Fibroblast of the conjunctiva (primary cell): Measurements from ENCODE around the gene ATG4B.
A peak's percentile ranks its signal among the peaks of the same experiment; 100 is the strongest.
"Not testable (repeated sequence)": the region's sequence is repeated elsewhere in the genome, so short reads cannot be mapped to it uniquely, and the experiment has no call there.

ENCODE experiments used
- DNase-seq: peaks from one replicate; pipeline ENCODE4 v3.0.0-alpha.2; 2010; ENCODE audit warnings: low read depth

The ATG4B gene

DNA sequence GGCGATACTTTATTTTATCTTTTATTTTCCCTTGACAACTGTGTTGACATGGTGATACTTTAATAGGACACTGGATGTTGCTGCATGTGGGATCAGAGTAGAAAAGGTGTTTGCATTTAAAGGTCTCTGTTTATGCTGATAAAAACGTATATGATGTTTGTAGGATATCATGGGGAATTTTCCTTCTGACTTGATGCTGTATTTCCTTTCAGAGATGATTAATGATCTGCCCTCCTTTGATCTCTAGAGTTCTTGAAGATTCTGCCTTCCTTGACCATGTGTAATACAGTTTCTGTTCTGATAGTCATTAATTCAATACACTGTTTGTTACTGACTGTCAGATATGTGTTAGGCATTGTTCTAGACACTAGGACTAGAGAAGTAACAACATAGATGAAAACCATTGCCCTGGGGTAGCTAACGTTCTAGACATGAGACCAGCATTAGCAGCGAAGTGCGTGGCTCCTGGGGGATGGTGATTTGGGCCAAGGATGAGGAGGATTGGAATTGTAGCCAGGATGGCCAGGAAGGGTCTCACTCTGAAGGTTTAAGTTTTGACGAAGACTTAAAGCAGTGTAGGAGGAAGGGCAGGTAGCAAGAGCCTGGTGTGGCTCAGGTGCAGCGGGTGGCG, 2.8 kb downstream of the ATG4B start:
- no peak for DNase-seq

DNA sequence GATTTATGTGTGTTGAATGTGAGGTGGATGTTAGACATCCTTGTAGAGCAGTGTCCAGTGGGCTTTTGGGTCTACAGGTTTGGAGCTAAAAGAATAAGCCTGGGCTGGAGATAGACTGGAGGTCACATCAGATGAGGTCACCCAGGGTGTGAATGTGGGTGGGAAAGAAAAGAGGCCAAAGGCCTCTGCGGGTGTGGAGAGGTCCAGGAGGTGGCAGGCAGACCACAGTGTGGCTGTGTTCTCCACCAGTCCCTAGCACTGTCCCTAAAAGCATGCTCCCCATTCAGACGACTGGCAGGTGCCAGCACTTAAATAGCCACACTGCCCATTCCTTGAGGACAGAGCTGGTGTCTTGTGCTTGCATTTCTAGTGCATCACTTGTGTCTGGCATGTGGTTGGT, 4.1 kb downstream of the ATG4B start:
- no peak for DNase-seq

DNA sequence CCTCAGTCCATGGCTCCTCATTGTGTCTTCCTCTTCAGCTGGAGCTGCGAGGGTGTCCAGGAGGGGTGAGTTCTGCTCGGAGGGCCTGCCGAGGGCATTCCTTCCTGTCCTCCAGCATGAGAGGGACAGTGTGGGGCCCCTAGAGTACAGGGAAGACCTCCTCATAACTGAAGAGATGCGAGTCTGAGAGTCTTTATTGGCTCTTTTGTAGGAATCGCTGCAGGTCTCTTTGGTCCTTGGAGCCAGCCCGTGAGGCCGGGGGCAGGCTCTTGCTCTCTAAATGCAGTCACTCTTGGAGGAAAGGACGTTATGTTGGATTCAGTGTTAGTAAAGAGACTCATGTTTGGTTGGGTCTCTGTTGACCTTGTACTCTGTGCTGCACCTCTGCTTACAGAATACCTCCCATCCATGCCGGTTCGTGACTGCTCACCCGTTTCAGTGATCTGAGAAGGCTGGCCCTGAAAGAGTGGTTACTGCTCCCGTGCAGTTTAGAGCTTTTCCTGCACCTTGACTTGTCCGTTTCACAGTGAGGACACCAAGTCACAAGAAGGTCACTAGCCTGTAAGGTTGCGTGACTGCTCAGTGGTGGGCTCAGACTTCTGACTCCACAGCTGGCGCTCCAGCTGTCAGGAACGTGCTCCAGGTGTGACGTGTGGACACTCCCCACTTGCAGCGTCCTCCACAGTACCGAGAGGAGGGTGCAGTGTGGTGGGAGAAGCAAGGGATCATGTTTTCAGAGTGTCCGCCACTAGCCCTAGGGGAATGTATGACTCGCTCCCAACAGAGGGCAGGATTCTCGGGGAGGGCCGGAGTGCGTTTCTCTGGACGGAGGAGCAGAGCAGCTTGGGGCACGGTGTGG, 7.8 kb downstream of the ATG4B start:
- DNase-seq, result no peak

DNA sequence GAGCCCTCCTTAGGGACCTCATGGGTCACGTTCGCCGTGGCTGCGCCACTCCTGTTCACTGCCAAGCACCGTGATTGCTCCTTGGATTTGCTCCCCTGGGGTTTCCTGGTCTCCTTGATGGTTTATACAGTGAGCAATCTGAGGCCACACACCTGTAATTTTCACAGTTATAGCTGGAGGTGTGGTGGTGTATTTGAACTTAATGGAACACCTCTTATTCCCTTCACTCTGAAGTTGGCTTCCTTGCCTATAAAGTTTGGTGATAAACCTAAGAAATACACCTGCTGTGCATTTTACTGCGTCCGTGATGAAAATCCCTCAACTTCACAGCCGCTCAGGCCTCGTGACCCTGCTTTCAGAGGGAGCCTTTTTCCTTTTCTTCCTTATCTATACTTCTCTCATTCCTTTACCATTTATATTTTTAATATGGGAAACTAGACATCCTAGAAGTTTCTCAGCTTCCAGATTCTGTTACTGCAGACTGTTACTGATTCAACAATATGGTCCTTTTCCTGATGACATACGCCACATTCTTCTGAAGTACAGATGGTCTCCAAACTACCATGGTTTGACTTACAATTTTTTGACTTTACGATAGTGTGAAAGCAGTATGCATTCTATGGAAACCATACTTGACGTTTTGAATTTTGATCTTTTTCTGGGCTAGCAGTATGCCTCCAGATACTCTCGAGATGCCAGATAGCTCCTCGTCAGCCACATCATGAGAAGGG, 8.6 kb downstream of the ATG4B start:
- no peak for DNase-seq

DNA sequence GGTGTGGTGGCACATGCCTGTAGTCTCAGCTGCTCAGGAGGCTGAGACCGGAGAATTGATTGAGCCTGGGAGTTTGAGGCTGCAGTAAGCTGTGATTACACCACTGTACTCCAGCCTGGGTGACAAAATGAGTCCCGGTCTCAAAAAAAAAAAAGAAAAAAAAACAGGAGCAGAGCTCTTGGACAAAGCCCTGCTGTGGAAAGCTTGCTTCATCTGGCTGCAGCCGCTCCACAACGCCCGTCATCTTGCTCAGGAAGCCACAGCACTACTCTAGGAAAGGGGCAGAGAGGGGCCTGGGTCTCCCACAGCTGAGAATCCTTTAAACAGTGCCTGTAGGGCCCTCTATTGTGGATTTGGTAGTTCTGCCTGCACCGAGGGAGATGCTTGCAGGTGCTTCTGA, 11.0 kb downstream of the ATG4B start:
- DNase-seq, result no peak

DNA sequence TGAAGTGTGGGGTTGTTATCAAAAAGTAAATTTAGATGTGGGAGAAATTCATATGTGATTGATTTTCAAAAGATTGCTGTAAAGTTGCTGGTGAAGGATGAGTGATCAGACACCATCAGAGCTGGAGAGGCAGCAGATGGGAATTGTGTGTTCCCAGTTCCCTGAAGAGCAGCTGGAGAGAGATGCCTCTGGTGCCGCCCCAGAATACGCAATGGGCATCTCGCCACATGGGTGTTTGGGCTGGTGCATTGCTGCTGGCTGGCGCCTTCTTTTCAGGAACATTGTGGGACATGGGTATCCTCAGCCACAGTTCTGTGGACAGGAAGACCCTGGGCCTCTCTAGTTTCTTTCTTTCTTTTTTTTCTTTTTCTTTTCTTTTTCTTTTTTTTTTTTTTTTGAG, 11.9 kb downstream of the ATG4B start:
- DNase-seq, result no peak

DNA sequence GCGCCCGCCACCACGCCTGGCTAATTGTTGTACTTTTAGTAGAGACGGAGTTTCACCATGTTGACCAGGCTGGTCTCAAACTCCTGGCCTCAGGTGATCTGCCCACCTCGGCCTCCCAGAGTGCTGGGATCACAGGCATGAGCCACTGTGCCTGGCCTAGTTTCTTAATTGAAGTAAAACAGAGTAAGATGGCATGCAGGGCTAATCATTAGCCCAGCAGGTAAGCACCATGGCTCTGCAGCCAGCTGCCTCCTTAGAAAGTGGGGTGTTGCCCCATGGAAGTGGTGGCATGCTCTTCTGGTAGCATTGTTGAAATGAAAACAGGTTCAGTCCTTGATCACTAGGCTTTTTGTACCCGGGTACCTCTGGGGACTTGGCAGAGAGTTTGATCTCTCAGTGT, 12.4 kb downstream of the ATG4B start:
- no peak for DNase-seq

DNA sequence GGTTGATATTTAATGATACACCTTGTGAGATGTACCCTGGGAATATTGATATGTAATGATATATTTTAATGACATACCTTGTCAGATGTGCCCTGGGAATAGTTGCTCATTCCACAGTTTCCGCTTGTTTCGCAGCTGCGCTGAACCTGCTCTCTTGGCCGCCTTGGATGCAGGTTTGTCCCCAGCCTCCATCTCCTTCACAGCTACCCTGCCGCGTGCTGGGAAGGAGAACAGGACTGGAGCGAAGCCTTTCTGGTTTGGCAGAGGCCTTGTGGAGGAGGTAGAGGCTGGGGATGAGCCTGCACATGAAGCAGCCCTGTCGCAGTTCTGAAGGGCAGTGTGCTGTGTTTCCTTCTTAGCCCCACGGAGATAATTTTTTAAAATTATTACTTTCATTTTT, 14.6 kb downstream of the ATG4B start:
- no peak for DNase-seq

DNA sequence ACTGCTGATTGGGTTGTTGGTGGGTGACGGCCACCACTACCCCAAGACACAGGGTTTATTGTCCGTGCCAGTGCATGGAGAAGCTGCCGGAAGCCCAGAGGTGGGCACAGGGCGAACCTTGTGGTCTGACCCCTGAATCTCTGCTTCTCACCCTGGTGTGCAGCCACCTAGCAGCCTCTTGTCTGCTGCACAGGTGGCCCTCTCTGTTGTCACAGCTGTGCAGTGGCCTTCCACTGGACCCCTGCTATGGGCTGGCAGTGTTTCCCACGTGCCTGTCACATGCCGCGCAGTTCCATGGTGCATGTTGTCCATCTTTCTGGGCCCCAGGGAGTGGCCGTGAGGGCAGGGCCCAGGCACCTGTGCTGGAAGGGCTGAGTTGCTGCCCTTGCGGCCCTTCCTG, 15.2 kb downstream of the ATG4B start:
- DNase-seq, result no peak

DNA sequence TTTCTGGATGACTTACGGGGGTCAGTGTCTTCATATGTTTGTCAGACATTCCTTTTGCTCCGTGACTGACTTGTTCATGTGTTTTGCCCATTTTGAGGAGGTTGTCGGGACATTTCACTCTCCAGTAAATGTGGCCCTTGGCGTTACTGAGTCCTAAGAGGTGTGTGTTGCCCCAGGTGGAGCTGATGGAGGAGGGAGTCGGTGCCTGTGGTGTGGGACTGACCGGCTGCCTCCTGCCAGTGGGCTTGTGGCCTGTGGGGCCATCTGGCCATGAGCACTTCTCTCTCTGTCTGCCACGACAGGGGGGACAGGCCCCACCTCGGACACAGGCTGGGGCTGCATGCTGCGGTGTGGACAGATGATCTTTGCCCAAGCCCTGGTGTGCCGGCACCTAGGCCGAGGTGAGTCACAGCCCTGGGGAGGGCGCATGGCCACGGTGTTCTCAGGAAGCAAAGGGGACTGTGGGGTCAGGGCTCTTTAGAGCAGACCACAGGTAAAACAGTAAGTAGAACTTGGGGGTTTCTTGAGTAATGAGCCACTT, 15.8 kb downstream of the ATG4B start:
- DNase-seq, result no peak

DNA sequence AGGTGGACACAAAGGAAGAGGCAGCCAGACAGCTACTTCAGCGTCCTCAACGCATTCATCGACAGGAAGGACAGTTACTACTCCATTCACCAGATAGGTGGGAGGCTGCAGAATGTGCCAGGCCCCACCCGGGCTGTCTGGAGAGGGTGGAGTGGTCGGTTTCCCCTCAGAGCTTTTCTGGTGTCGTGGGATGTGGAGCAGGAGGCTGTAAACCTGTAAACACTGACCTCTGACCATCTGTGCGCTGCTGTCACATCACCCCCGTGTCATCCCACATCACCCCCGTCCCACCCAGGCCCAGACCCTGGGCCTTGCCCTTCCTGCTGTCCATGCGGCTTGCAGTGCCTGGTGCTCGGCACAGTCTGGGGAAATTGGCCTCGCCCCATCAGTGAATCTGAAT, 17.1 kb downstream of the ATG4B start:
- no peak for DNase-seq

DNA sequence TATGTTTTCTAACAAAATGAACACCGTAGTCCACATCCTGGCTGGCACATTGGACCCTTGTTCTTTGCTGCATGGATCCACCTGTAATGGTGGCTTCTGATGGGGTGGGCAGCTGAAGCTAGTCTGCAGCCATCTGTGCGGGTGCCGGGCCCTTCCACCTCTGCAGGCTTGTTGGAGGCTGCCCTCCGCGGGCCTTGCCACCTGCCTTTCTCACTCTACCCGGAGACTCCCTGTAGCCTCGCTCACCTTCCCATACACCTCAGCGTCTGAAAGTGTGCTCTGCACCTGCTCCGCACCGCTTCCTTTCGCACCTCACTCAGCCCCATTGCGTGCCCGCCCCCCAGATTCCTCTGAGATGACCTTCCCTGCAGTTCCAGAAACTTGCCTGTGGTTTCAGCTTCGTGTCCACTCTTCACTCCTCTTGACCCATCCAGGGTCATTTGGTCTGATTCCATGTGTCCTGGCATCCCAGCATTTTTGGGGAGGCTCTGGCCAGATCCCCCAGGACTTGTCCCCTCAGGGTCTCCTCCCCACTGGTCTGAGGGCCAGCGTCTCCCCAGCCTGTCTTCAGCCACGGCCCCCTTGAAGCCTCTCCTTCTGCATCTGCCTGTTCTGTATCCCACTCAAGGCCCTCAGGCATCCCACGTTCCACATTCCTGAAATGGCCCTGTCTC, 18.2 kb downstream of the ATG4B start:
- DNase-seq, result no peak

DNA sequence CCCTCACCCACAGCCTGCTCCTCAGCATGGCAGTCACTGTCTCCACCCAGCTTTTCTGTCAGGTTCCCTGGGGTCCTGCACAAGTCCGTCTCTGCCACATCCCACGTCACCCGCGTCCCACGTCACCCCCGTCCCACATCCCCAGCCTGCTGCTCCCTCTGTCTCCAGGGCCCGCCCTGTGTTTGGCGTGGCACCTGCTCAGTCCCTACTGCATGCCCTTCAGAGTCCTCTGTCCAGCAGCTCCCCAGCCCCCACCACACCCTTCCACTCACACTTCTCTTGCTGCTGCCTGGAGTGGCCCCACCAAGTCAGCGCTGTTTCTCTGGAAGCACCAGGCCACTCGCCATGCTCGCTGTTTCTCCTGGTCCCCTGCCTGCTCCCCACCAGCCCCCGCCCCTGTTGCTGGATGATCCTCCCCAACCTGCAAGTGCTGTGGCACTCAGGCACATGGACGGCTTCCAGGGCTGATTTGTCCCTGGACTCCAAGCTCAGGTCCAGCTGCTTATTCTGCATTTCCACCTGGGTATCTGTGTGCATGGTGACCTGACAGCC, 18.8 kb downstream of the ATG4B start:
- DNase-seq, result no peak

DNA sequence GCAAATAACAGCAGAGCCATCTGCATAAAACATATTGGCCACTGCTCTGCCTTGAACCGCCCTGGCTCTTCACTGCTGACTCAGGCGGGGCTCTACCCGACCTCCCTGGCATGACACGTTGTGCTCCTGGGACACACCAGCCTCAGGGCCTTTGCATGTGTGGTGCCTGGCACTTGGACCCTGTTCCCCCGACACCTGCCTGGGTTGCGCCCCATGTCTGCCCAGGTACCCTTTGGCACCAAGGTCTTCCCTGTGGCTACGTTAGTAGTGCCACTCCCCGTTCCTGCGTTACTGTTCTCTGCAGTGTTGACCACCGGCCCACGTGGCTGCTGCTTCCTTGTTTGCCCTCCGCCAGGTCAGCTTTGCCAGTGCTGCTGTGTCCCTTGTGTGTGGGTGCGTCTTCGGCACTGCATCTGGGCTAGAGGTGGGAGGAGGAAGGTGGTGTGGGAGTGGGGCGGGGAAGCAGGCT, 20.3 kb downstream of the ATG4B start:
- DNase-seq, result no peak

DNA sequence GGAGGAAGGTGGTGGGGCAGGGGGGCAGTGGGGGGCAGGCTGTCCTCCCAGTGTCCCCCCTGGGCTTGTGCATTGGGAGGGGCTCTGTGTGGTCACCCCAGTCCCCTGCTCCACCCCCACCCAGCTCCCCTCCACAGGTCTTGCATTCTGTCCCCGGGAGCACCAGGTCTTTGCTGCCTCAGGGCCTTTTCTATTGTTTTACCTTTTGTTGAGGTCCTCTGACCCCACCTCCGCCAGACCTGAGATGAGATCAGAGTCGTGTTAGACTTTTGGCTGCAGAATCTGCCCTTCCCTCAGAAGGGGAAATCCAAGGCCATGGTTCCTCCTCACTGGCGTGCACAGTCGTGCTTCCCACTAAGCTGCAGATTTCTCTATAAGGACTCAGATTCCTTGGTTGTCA, 20.8 kb downstream of the ATG4B start:
- DNase-seq, result no peak

DNA sequence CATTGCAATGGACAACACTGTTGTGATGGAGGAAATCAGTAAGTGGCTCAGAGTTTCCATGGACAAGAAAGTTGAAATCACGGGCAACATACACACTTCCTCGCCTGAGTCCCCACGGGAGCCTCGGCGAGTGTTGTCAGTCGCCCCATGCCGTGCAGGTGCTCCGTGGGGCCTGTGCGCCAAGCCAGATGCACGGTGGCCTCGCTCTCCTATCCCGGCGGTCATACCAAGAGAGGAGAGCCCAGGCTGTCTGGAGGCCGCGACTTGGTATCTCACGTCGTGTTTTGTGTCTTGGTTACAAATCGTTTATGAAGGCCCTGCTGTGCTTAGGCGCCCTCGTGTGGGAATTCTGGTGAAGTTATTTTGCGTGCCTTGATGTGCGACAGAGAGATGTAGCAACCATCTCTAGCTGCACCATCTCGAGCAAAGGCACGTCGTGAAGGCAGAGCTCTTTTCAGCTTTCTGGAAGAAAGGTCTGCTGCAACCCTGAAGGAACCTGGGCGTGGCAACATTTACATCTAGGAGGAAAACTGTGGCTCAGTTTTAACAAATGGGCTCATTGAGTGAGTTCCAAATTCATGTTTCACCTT, 21.8 kb downstream of the ATG4B start:
- DNase-seq, result peak; percentile 68

DNA sequence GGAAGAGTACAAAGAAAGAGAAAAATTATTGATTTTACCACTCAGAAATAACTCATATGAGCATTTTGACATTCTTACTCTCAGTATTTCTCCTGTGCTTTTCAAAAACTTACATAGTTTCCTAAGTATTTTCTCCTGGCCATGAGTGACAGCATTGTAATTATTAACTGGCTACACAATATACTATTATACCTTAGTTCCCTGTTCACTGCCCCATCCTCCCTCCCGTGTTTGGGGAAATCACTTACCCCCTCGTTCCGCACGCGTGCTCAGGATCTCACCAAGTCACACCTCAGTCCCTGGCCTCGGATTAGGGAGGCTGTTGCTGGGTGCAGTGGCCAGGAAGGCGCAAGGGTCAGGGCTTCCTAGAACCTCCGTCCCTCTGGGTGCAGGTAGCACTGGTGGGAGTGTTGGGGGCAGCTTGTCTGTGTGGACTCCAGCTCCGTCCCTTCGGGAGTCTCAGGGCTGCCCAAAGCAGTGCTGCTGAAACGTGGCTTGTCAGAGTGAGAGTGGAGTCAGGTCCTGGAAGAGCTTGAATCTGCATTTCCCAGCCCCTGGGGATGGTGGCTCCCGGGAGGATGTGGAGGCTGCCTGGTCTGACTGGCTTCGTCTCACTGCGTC, 23.2 kb downstream of the ATG4B start:
- DNase-seq, result no peak

DNA sequence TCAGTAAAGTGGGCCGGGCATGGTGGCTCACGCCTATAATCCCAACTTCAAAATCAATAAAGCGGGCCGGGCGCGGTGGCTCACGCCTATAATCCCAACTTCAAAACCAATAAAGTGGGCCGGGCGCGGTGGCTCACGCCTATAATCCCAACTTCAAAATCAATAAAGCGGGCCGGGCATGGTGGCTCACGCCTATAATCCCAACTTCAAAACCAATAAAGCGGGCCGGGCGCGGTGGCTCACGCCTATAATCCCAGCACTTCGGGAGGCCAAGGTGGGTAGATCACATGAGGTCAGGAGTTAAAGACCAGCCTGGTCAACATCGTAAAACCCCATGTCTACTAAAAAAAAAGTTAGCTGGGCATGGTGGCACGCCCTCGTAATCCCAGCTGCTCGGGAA, 25.2 kb downstream of the ATG4B start:
- DNase-seq, result not testable (repeated sequence)

DNA sequence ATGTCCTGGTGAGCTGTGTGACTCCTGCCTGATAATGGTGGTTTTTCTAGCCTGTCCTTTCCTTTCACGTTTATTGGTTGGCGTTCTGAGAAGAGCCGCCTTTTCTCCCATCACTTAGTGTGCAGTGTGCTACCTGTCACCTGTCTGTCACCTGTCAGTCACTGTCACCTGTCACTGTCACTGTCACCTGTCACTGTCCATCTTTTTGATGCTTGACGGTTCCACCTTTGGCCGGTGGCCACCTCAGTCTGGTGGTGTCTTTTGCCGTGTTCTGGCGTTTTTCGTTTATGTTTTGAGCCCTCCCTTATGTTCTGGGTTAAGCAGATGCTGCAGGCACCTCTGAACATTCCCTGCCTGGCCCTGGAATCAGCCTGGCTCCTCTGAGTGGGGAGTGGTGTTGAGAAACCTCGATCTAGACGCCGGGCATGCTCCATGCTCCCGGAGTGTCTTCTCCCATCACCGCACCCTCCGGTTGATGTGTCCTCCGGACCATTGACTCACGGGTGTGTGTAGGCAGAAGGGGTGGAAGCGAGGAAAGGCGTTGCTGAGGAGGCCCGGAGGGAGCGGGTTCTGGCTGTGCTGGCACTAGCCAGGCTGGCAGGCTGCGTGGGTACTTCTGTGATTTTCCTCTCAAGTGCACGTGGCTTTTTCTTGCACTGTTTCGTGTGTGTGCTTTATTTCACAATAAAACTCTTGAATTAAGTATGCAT, 28.4 kb downstream of the ATG4B start:
- DNase-seq, result no peak
